Fibroblast of the aortic adventitia (primary cell): ENCODE results near the gene ACSF3. TPM values are rescaled to one million over a fixed set of nuclear protein-coding genes. Genes with fewer than 3 reads are reported as not detected.
"Not testable (repeated sequence)": the region's sequence is repeated elsewhere in the genome, so short reads cannot be mapped to it uniquely, and the experiment has no call there.

Experiments used
- DNase-seq: peaks from one replicate; pipeline ENCODE4 v3.0.0-alpha.2; 2010; ENCODE audit warnings: low read depth
- H3K4me3 ChIP-seq: 2 replicates; pipeline ENCODE4 v1.5.1; 2011; ENCODE audit warnings: low read depth, mild to moderate bottlenecking, control low read depth, low read length, moderate library complexity
- CTCF ChIP-seq: IDR thresholded peaks from 2 replicates; pipeline ENCODE4 v1.5.1; 2011; ENCODE audit warnings: mild to moderate bottlenecking, low read length, control low read depth, inconsistent platforms; ENCODE audit not compliant: insufficient read depth
- total RNA-seq: library from RNA; depleted of rRNA; stranded (reverse); fragments of >200 nt; gene quantifications from 2 replicates; pipeline ENCODE4 v1.2.3, GENCODE V29; 2012; ENCODE audit warnings: low replicate concordance

Gene ACSF3
- total RNA-seq, 1 donor, result 17.6 TPM

- DNase-seq, result no peak
- no peak overlapping the region for H3K4me3 ChIP-seq
- TF ChIP-seq CTCF, result no peak
These were observed 20.1 kb upstream of the ACSF3 start for GRCh38 chr16:89073346-89074071.

GRCh38 chr16:89074072-89074674 lies 19.5 kb upstream of the ACSF3 start:
- DNase-seq, H3K4me3 ChIP-seq: not testable (repeated sequence)

- TF ChIP-seq CTCF, result no peak
- H3K4me3 ChIP-seq, result no peak overlapping the region
- DNase-seq, result no peak
These were observed 18.6 kb upstream of the ACSF3 start for GRCh38 chr16:89074803-89075688.

- no peak overlapping the region for H3K4me3 ChIP-seq
- no peak for DNase-seq
- no peak for TF ChIP-seq CTCF
These were observed 17.5 kb upstream of the ACSF3 start for GRCh38 chr16:89076159-89076558.

GRCh38 chr16:89077076-89077475 lies 16.6 kb upstream of the ACSF3 start:
- DNase-seq, result no peak
- H3K4me3 ChIP-seq, result no peak overlapping the region
- no peak for TF ChIP-seq CTCF

- no peak for TF ChIP-seq CTCF
- DNase-seq, result no peak
- no peak overlapping the region for H3K4me3 ChIP-seq
These were observed 15.5 kb upstream of the ACSF3 start for GRCh38 chr16:89078172-89078571.

- TF ChIP-seq CTCF, result no peak
- no peak for DNase-seq
- no peak overlapping the region for H3K4me3 ChIP-seq
These were observed 14.1 kb upstream of the ACSF3 start for GRCh38 chr16:89079434-89079980.
